Bone marrow (tissue), 2 donors: ENCODE data around the gene TTC16.
"Not testable (repeated sequence)": the region's sequence is repeated elsewhere in the genome, so short reads cannot be mapped to it uniquely, and the experiment has no call there.

Source experiments
- DNase-seq, 2 donors: peaks; one replicate each; lab custom pipeline; 2025; lab: John Stamatoyannopoulos, UW

Gene TTC16

GRCh38 chr9:127744398-127745110, 28.7 kb downstream of the TTC16 start:
- no peak for DNase-seq

GRCh38 chr9:127746959-127747569, 31.2 kb downstream of the TTC16 start:
- no peak for DNase-seq

- no peak for DNase-seq
Observed at GRCh38 chr9:127749090-127749787, 33.4 kb downstream of the TTC16 start.

- no peak for DNase-seq
Observed at GRCh38 chr9:127751269-127752054, 35.6 kb downstream of the TTC16 start.

GRCh38 chr9:127753148-127753547, 37.3 kb downstream of the TTC16 start:
- DNase-seq = no peak

- DNase-seq = no peak
Observed at GRCh38 chr9:127753622-127754021, 37.7 kb downstream of the TTC16 start.

GRCh38 chr9:127754099-127755060, 38.5 kb downstream of the TTC16 start:
- DNase-seq = no peak

- no peak for DNase-seq
Observed at GRCh38 chr9:127755061-127756060, 39.5 kb downstream of the TTC16 start.

GRCh38 chr9:127756233-127756632, 40.4 kb downstream of the TTC16 start:
- DNase-seq = no peak

GRCh38 chr9:127756776-127757175, 40.9 kb downstream of the TTC16 start:
- not testable (repeated sequence) for DNase-seq

GRCh38 chr9:127758843-127759242, 43.0 kb downstream of the TTC16 start:
- DNase-seq = no peak

GRCh38 chr9:127761061-127761460, 45.2 kb downstream of the TTC16 start:
- DNase-seq = no peak

- DNase-seq = no peak
Observed at GRCh38 chr9:127761491-127761956, 45.6 kb downstream of the TTC16 start.

- DNase-seq = peak in 1 of 2 donors; percentile 11
Observed at GRCh38 chr9:127762111-127762676, 46.3 kb downstream of the TTC16 start.

GRCh38 chr9:127763918-127764384, 48.1 kb downstream of the TTC16 start:
- DNase-seq = no peak

- DNase-seq = no peak
Observed at GRCh38 chr9:127765418-127765817, 49.5 kb downstream of the TTC16 start.

GRCh38 chr9:127767410-127767809, 51.5 kb downstream of the TTC16 start:
- no peak for DNase-seq

GRCh38 chr9:127767909-127768331, 52.0 kb downstream of the TTC16 start:
- DNase-seq = no peak

- no peak for DNase-seq
Observed at GRCh38 chr9:127768698-127769097, 52.8 kb downstream of the TTC16 start.
